Transverse colon (tissue), 3 donors: ENCODE measurements around the gene KRTAP3-2.

Source experiments
- CTCF ChIP-seq, 5 experiments: fragments of 200-600 bp in 3 of 5; fragments of 450-650 bp in 2 of 5; sonication (generic) in 3 of 5; IDR thresholded peaks; 1 replicate in 2 of 5; 2 replicates in 3 of 5; pipeline ENCODE4 v1.5.1; 2016 to 2017; ENCODE audit warnings: antibody characterized with exemption in 5 of 5, inconsistent platforms in 3 of 5, mild to moderate bottlenecking in 2 of 5, moderate library complexity in 1 of 5
- POLR2A ChIP-seq: fragments of 450-650 bp; IDR thresholded peaks from one replicate; pipeline ENCODE4 v1.6.1; 2016; ENCODE audit warnings: antibody characterized with exemption, mild to moderate bottlenecking, moderate library complexity

- TF ChIP-seq POLR2A: no peak
- no peak for TF ChIP-seq CTCF (IDR thresholded peaks at IDR 0.05)
These were observed 12.8 kb upstream of the KRTAP3-2 start for GRCh38 chr17:41012326-41013120.
